Heart right ventricle (tissue), 16 donors: ENCODE results near the gene TAF4. TPM values are rescaled to one million over a fixed set of nuclear protein-coding genes. Genes with fewer than 3 reads are reported as not detected.

Source experiments
- ATAC-seq, 8 donors: fragments of 200-7000 bp; cut with Tn5 transposase; one replicate each; pipeline ENCODE4 v1.9.1; 2020; ENCODE audit warnings: mild to moderate bottlenecking in 8 of 8, moderate library complexity in 8 of 8, moderate number of reproducible peaks in 1 of 8
- DNase-seq, 2 donors: peaks; one replicate each; pipeline ENCODE4 v3.0.0-alpha.2; 2020
- H3K27ac ChIP-seq, 10 donors: fragments of 200-600 bp; sonication (generic) in 2 of 10; one replicate each; pipeline versions ENCODE4 v1.5.0 to v1.8.0; 2020 to 2022; ENCODE audit warnings: mild to moderate bottlenecking in 3 of 10
- H3K27me3 ChIP-seq, 7 donors: fragments of 200-600 bp; one replicate each; pipeline ENCODE4 v1.8.0; 2021 to 2022; ENCODE audit warnings: mild to moderate bottlenecking in 2 of 7
- H3K36me3 ChIP-seq, 9 donors: fragments of 200-600 bp; sonication (generic) in 1 of 9; one replicate each; pipeline versions ENCODE4 v1.5.0 to v1.8.0; 2020 to 2022; ENCODE audit warnings: mild to moderate bottlenecking in 2 of 9
- H3K4me1 ChIP-seq, 9 donors: fragments of 200-600 bp; sonication (generic) in 1 of 9; one replicate each; pipeline versions ENCODE4 v1.5.0 to v1.8.0; 2020 to 2022; ENCODE audit warnings: mild to moderate bottlenecking in 4 of 9
- H3K4me3 ChIP-seq, 10 donors: fragments of 200-600 bp; sonication (generic) in 2 of 10; one replicate each; pipeline versions ENCODE4 v1.5.0 to v1.8.0; 2020 to 2022; ENCODE audit warnings: mild to moderate bottlenecking in 7 of 10, moderate library complexity in 2 of 10
- H3K9me3 ChIP-seq, 11 donors: fragments of 200-600 bp in 10 of 11; sonication (generic) in 2 of 11; one replicate each; pipeline versions ENCODE4 v1.5.0 to v1.8.0; 2013 to 2022; ENCODE audit warnings: mild to moderate bottlenecking in 2 of 11, control low read depth in 1 of 11, moderate library complexity in 1 of 11
- whole genome bisulfite sequencing, 2 donors: extraction: QIAGEN DNeasy Blood & Tissue Kit; methylation state at CpG; one replicate each; pipeline ENCODE4 v1.1.7; 2013; ENCODE audit warnings: inconsistent platforms in 1 of 2; 5-methylcytosine and 5-hydroxymethylcytosine counted together
- intact Hi-C, 10 donors: fragments of 100-400 bp; cut with DNase I; formaldehyde crosslinking; loops; one replicate each; pipeline versions ENCODE4 v1.11.1 to v1.14.2; 2022
- polyA plus RNA-seq, 2 donors: library from polyadenylated mRNA; stranded (reverse); fragments of 200-250 nt; gene quantifications; one replicate each; pipeline ENCODE4 v1.2.3, GENCODE V29; 2013
- total RNA-seq, 10 donors: library from RNA; stranded (reverse); fragmentation: NEBNext Ultra II Directional in 3 of 10; extraction: Animal tissue kit (Norgen Biotek cat#: 25700) in 3 of 10; gene quantifications; one replicate each; pipeline versions ENCODE4 v1.2.1 to v1.2.4, GENCODE V29; 2021 to 2023
- TF ChIP-seq, protein P1 (sequence below), 9 donors: fragments of 200-600 bp; sonication (generic) in 2 of 9; IDR thresholded peaks; one replicate each; pipeline versions ENCODE4 v1.5.0 to v1.8.0; 2021 to 2022; ENCODE audit warnings: antibody characterized with exemption in 9 of 9, mild to moderate bottlenecking in 5 of 9, moderate library complexity in 1 of 9
- donor health status: Arrhythmogenic right ventricular cardiomyopathy.
- donor health status: ischemic (EF 13 %, LVEDD 7.1; RV severe dilation, severe dysfunction).
- donor health status: healthy with polysubstance abuse.
- donor health status: DM: no; HTN: yes; CAD: no.
- donor health status: DM: no; HTN: no; CAD: no.
- donor health status: ischemic (EF 25% LVEDD 6.9; RV normal size, moderate dysfunction).
- donor health status: ischemic (EF 25% LVEDD 5.7; RV mildly dilated, moderate dysfunction).
- donor health status: healthy.
- donor health status: DM: yes; HTN: yes; CAD: no.
- donor health status: Ischemic cardiomyopathy.
- donor health status: ischemic (EF 35%, LVEDD 5.7; RV mildly dilated, moderate dysfunction).
- donor health status: nonischemic (EF 11% LVEDD 7.7; RV severe dilation, severe dysfunction).
- donor health status: DM: yes; HTN: yes; CAD: no.
- donor health status: PGD.
- donor health status: ischemic (EF 29% LVEDD 5.4; RV normal size, mild dysfunction).
- donor health status: nonischemic (EF 23%, LVEDD 6.1; RV moderate dilation, normal function).

TAF4 gene
- total and polyA plus RNA-seq, 12 donors, result 3.7 to 14.8 (median 11.0) TPM

DNA sequence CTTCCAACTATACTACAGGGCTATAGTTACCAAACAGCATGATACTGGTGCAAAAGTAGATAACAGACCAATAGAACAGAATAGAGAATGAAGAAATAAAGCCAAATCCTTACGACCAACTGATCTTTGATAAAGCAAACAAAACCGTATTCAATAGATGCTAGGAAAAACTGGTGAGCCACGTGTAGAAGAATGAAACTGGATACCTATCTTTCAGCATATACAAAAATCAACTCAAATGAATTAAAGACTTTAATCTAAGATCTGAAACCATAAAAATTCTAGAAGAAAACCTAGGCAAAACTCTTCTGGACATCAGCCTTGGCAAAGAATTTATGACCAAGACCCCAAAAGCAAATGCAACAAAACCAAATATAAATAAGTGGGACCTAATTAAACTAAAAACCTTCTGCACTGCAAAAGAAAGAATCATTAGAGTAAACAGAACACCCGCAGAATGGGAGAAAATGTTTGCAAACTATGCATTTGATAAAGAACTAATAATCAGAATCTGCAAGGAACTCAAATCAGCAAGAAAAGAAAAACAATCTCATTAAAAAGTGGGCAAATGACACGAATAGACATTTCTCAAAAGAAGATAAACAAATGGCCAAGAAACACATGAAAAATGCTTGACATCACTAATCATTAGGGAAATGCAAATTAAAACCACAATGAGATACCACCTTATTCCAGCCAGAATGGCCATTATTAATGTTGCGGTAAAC lies 109.8 kb downstream of the TAF4 start:
- 72 to 79% methylated on average over 6 of the region's 6 CpGs for WGBS, 2 donors
- no peak for DNase-seq
- no peak overlapping the region for H3K27ac ChIP-seq
- no peak overlapping the region for H3K4me3 ChIP-seq
- no peaks in the 10 kb centered on the region for H3K9me3 ChIP-seq
- ATAC-seq, result no peak
- H3K27me3 ChIP-seq, result peaks cover 0 to 30% (median 11%) of the 10 kb centered on the region in 7 donors
- no peaks in the 10 kb centered on the region for H3K4me1 ChIP-seq
- no peaks in the 10 kb centered on the region for H3K36me3 ChIP-seq
- intact Hi-C loops, result no loop called here
- TF ChIP-seq, protein P1, sequence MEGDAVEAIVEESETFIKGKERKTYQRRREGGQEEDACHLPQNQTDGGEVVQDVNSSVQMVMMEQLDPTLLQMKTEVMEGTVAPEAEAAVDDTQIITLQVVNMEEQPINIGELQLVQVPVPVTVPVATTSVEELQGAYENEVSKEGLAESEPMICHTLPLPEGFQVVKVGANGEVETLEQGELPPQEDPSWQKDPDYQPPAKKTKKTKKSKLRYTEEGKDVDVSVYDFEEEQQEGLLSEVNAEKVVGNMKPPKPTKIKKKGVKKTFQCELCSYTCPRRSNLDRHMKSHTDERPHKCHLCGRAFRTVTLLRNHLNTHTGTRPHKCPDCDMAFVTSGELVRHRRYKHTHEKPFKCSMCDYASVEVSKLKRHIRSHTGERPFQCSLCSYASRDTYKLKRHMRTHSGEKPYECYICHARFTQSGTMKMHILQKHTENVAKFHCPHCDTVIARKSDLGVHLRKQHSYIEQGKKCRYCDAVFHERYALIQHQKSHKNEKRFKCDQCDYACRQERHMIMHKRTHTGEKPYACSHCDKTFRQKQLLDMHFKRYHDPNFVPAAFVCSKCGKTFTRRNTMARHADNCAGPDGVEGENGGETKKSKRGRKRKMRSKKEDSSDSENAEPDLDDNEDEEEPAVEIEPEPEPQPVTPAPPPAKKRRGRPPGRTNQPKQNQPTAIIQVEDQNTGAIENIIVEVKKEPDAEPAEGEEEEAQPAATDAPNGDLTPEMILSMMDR (IDR thresholded peaks at IDR 0.05), result no peak

DNA sequence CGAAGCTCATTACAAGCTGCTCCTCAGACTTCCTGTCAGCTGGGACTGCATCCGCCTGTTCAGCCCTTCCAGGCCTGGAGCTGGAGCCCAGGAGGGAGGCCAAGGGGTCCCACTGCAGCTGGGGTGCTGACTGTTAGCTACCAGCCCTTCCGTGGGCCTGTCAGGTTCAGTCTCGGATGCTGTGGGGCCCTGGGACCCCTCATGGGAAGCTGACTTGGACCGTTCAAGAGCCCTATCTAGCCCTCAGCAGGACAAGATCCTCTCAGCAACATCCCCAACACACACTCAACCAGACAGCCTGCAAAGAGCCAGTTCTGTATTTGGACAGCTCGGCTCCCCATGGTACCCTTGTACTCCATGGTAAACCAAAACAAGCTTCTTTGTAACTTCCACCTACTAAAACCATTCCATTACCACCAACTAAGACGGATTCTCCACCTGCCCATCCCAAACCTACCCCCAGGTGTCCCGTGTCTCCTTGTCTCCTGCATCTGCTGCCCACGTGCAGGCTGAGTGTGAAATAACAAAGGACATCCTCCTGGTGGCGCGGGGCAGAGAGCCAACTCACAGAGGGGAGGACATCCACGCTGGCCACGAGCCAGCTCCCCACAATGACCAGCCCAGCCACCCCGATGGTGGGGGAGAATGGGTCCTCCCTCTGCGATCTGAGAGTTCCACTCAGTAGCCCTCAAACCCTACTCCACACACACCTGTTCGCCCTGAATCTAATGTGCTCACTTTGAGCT lies 111.2 kb downstream of the TAF4 start:
- whole genome bisulfite sequencing, 2 donors, result 36 to 55% methylated on average over 16 of the region's 16 CpGs
- H3K36me3 ChIP-seq, result no peaks in the 10 kb centered on the region
- H3K9me3 ChIP-seq, result no peaks in the 10 kb centered on the region
- H3K27me3 ChIP-seq, result peaks cover 0 to 39% (median 11%) of the 10 kb centered on the region in 7 donors
- H3K4me3 ChIP-seq, result no peak overlapping the region
- TF ChIP-seq, protein P1 (IDR thresholded peaks at IDR 0.05), result no peak
- ATAC-seq, result no peak
- no peak overlapping the region for H3K27ac ChIP-seq
- DNase-seq, result no peak
- intact Hi-C loops, result no loop called here
- no peaks in the 10 kb centered on the region for H3K4me1 ChIP-seq

DNA sequence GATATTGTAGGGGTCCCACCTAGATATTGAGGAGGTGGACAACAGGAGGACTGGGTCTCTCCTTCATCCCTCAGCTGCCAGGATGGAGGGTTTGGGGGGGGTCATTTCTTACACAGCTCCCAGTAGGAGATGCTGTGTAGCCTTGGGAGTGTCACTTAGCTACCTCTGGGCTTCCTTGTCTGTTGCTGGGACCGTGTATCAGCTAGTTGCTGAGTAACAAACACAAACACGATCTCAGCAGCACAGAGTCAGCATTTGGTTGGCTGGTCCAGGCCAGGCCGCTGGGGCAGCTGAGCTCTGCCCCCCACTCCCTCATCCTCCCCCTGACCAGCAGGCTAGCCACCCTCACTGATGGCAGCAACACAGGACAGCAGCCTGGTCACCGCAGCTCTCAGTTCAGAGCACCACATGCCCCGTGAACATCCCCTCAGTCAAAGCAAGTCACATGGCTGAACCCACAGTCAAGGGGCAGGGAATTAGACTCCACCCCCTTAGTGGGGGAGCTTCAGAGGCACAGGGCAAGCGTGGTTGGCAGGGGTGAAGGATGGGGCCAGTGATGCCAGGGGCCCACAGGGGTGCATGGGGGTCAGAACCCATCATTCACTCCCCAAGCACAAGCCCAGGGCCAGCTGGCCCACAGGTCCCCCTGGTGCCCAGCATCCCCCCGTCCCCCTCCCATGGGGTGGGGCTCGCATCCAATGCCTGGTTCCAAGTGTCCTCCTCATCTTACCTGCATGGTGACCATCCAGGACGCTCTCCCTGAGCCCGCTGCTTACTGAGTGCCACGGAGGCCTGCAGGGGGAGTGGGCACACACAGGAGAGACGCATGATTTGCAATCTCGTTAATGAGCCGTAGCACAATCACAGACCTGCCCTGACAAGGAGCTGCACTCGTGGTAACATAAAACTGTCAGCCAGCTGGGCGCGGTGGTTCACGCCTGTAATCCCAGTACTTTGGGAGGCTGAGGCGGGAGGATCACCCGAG lies 112.4 kb downstream of the TAF4 start:
- Histone ChIP-seq H3K4me1 (no peaks in the 10 kb centered on the region), H3K27me3 (peaks cover 0 to 39% (median 11%) of the 10 kb centered on the region in 7 donors), H3K9me3 (no peaks in the 10 kb centered on the region), H3K4me3 (no peak overlapping the region), H3K27ac (no peak overlapping the region), H3K36me3 (no peaks in the 10 kb centered on the region)
- ATAC-seq (no peak), DNase-seq (no peak)
- TF ChIP-seq, protein P1 (IDR thresholded peaks at IDR 0.05), result no peak
- whole genome bisulfite sequencing, 2 donors, result 83 to 85% methylated on average over 20 of the region's 20 CpGs
- intact Hi-C loops, result no loop called here
